K562 (cell line): ENCODE measurements around the gene GASK1A. TPM values are rescaled to one million over a fixed set of nuclear protein-coding genes. Genes with fewer than 3 reads are reported as not detected.
"Not testable (repeated sequence)": the region's sequence is repeated elsewhere in the genome, so short reads cannot be mapped to it uniquely, and the experiment has no call there.

Experiments
- ATAC-seq: fragments of 200-7000 bp; cut with Tn5 transposase; 3 replicates; pipeline ENCODE4 v1.9.1; 2020; ENCODE audit warnings: moderate library complexity
- BruUV-seq: library from RNA; stranded (reverse); fragments of 400-500 nt; replicated peaks from 2 replicates; lab custom pipeline; 2021; lab: Mats Ljungman, UMichigan
- CTCF ChIA-PET: fragments of 300-600 bp; formaldehyde crosslinking; extraction: SDS; loops from one replicate; lab custom pipeline; 2021; ENCODE audit warnings: low intra/inter-chr PET ratio; lab: Yijun Ruan, JAX
- POLR2A ChIA-PET: fragments of 300-600, 350-650 bp; sonication (Branson Sonifier 250); formaldehyde crosslinking; extraction: SDS; loops from one replicate; lab custom pipeline; 2021; ENCODE audit warnings: antibody characterized with exemption, inconsistent platforms; lab: Yijun Ruan, JAX
- DNase-seq, 4 experiments: peaks; one replicate each; pipeline versions ENCODE4 v3.0.0 to v3.0.0-alpha.2; 2011 to 2018; ENCODE audit warnings: low spot score in 3 of 4, mixed read lengths in 3 of 4; ENCODE audit errors: extremely low read depth in 1 of 4
- FAIRE-seq: peaks from 2 replicates; lab custom pipeline; 2011; peaks lifted over from hg19 to GRCh38; lab: Jason Lieb, UNC
- H2AFZ ChIP-seq: 2 replicates; pipeline ENCODE4 v1.6.0; 2011; ENCODE audit warnings: low read depth, low read length, control low read depth, inconsistent platforms
- H3K27ac ChIP-seq: fragments of 200-600 bp; 3 replicates; pipeline ENCODE4 v1.8.0; 2011; ENCODE audit warnings: low read depth, mild to moderate bottlenecking, control low read depth, inconsistent platforms, low read length, moderate library complexity, mixed read lengths; ENCODE audit errors: extremely low read depth
- H3K27me3 ChIP-seq, 2 experiments: fragments of 300-600 bp in 1 of 2; 2 replicates in 1 of 2; 3 replicates in 1 of 2; pipeline versions ENCODE4 v1.6.0 to v1.8.0; 2011; ENCODE audit warnings: inconsistent platforms in 2 of 2, low read length in 2 of 2, mild to moderate bottlenecking in 1 of 2, mixed read lengths in 1 of 2, moderate library complexity in 1 of 2; ENCODE audit not compliant: control insufficient read depth in 2 of 2, insufficient read depth in 2 of 2
- H3K36me3 ChIP-seq: fragments of 300-600 bp; 3 replicates; pipeline ENCODE4 v1.8.0; 2011; ENCODE audit warnings: mild to moderate bottlenecking, low read length, inconsistent platforms; ENCODE audit not compliant: control insufficient read depth, insufficient read depth
- H3K4me1 ChIP-seq, 2 experiments: fragments of 200-600 bp in 1 of 2; replicated peaks in 1 of 2; 2 replicates in 1 of 2; 3 replicates in 1 of 2; pipeline versions ENCODE4 v1.5.1 to v1.8.0; 2011; ENCODE audit warnings: inconsistent platforms in 2 of 2, low read length in 2 of 2, mild to moderate bottlenecking in 1 of 2, mixed read lengths in 1 of 2, moderate library complexity in 1 of 2; ENCODE audit not compliant: control insufficient read depth in 2 of 2, insufficient read depth in 2 of 2
- H3K4me2 ChIP-seq: 2 replicates; pipeline ENCODE4 v1.6.1; 2011; ENCODE audit warnings: low read length, control low read depth, inconsistent platforms, mixed read lengths; ENCODE audit not compliant: insufficient read depth
- H3K4me3 ChIP-seq: fragments of 200-600 bp; sonication (generic), shearing (Covaris generic); 2 replicates; pipeline ENCODE4 v1.5.1; 2016; ENCODE audit warnings: control low read depth, inconsistent platforms
- H3K79me2 ChIP-seq: fragments of 200-600 bp; 3 replicates; pipeline ENCODE4 v1.8.0; 2011; ENCODE audit warnings: low read length, inconsistent platforms; ENCODE audit not compliant: control insufficient read depth, insufficient read depth
- H3K9ac ChIP-seq, 2 experiments: 2 replicates each; pipeline versions ENCODE4 v1.6.0 to v1.6.1; 2011; ENCODE audit warnings: low read depth in 2 of 2, low read length in 2 of 2, control low read depth in 1 of 2, inconsistent platforms in 1 of 2, mild to moderate bottlenecking in 1 of 2, mixed read lengths in 1 of 2; ENCODE audit not compliant: insufficient read depth in 1 of 2
- H3K9me1 ChIP-seq: one replicate; pipeline ENCODE4 v1.6.0; 2011; ENCODE audit warnings: inconsistent platforms, mild to moderate bottlenecking, low read length, moderate library complexity; ENCODE audit not compliant: control insufficient read depth, insufficient read depth
- H3K9me3 ChIP-seq: replicated peaks from 2 replicates; pipeline ENCODE4 v1.5.1; 2011; ENCODE audit warnings: low read depth, low read length, inconsistent platforms; ENCODE audit not compliant: control insufficient read depth, insufficient read depth
- H4K20me1 ChIP-seq: replicated peaks from 2 replicates; pipeline ENCODE4 v1.6.1; 2011; ENCODE audit warnings: low read length, inconsistent platforms, mixed read lengths; ENCODE audit not compliant: control insufficient read depth, insufficient read depth
- ZNF280A ChIP-seq: fragments of 450-650 bp; IDR thresholded peaks from 2 replicates; pipeline ENCODE4 v1.6.1; 2018; ENCODE audit warnings: mild to moderate bottlenecking, low read depth; ENCODE audit not compliant: partially characterized antibody
- ZNF431 ChIP-seq: sonication (generic); formaldehyde crosslinking; IDR thresholded peaks from 2 replicates; pipeline ENCODE4 v1.8.0; 2022; ENCODE audit warnings: mild to moderate bottlenecking, missing genetic modification reagents
- WGBS: fragments of 100-300 bp; shearing (Covaris generic); methylation state at CpG from one replicate; pipeline ENCODE4 v1.1.6; 2016; ENCODE audit warnings: low coverage, mixed read lengths; ENCODE audit not compliant: insufficient coverage; ENCODE audit errors: missing lambda C conversion rate; 5-methylcytosine and 5-hydroxymethylcytosine counted together
- in situ Hi-C: fragments of 300-500 bp; cut with MboI; formaldehyde crosslinking; loops from 4 replicates; pipeline ENCODE4 v1.15.0; 2018; ENCODE audit warnings: inconsistent platforms, mixed read lengths
- intact Hi-C: fragments of 100-400 bp; cut with micrococcal nuclease; formaldehyde crosslinking; loops from 2 replicates; pipeline ENCODE4 v1.14.2; 2022
- polyA plus RNA-seq, 8 experiments: library from polyadenylated mRNA; depleted of rRNA in 4 of 8; stranded (reverse) in 5 of 8; unstranded in 3 of 8; fragments of >200 nt; fragmentation: Nextera tagmentation in 2 of 8; fragmentation: Illumina TruSeq in 1 of 8; extraction: Ambion mirVana in 2 of 8; extraction: Trizol in 1 of 8; gene quantifications; 2 replicates each; pipeline versions ENCODE4 v1.2.1 to v1.2.3, GENCODE V29; 2011 to 2014; ENCODE audit warnings: inconsistent platforms in 1 of 8, missing spikeins in 1 of 8
- total RNA-seq, 7 experiments: library from RNA; depleted of rRNA in 6 of 7; stranded (reverse); fragments of >200 nt in 6 of 7; fragmentation: Illumina TruSeq in 2 of 7; extraction: Trizol in 2 of 7; gene quantifications; 2 replicates each; pipeline versions ENCODE4 v1.2.1 to v1.2.3, GENCODE V29; 2011 to 2021; ENCODE audit warnings: low replicate concordance in 1 of 7

Gene GASK1A
- total and polyA plus RNA-seq, 9 of the 15 experiments (the other 6 are each of a cell fraction or from before 2014, with no cell fraction given), result 0.04 to 0.11 (median 0.05) TPM; not detected in 5

- BruUV-seq, H3K36me3 ChIP-seq, CTCF ChIA-PET: not testable (repeated sequence)
These were observed 4.2 kb upstream of the GASK1A start for GRCh38 chr3:42974906-42975305.

More at GRCh38 chr3:42974906-42975305, 4.2 kb upstream of the GASK1A start:
- H3K27ac ChIP-seq, H3K4me3 ChIP-seq, DNase-seq, ATAC-seq, H3K4me2 ChIP-seq, H4K20me1 ChIP-seq, H3K9ac ChIP-seq, intact Hi-C loops, FAIRE-seq, H3K4me1 ChIP-seq, H3K9me1 ChIP-seq, in situ Hi-C loops, H3K9me3 ChIP-seq, H2AFZ ChIP-seq, H3K79me2 ChIP-seq: not testable (repeated sequence)
- 0% methylated on average over 3 of the region's 3 CpGs for WGBS
- TF ChIP-seq ZNF280A (peak; percentile 20), ZNF431 (CRISPR knock-in tag) (peak; percentile 95)
- POLR2A ChIA-PET, result interaction anchor here (0.7 kb wide), 1 partner anchor 11 kb away, joined by 3 read pairs; no protein-coding TSS in a partner anchor
- peaks cover 18 to 25% of the 10 kb centered on the region in 2 experiments for H3K27me3 ChIP-seq
